ENCODE results near the gene PTH2.
A peak's percentile ranks its signal among the peaks of the same experiment; 100 is the strongest.
"Not testable (repeated sequence)": the region's sequence is repeated elsewhere in the genome, so short reads cannot be mapped to it uniquely, and the experiment has no call there.

Gene PTH2, protein sequence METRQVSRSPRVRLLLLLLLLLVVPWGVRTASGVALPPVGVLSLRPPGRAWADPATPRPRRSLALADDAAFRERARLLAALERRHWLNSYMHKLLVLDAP

GRCh38 chr19:49423071-49423984, at the start of gene PTH2:
PTH2 (minus strand) TSS chr19:49423441; CDS start chr19:49423339, 102 bp downstream.
- DNase-seq, result peak; percentile 37

GRCh38 chr19:49472936-49473335, 49.7 kb upstream of the PTH2 start:
- no peak for DNase-seq

DNA sequence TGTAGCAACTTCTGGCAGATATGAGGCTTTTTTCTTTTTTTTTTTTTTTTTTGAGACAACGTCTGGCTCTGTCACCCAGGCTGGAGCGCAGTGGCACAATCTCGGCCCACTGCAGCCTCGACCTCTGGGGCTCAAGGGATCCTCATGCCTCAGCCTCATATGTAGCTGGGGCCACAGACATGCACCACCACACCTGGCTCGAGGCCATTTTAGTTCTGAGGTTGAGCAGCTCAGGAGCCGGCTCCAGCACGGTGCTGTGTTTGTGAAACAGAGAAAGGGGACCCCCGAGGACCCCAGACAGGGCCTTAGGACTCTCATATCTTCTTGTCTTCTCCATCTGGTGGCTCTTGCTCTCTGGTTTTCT, 47.4 kb upstream of the PTH2 start:
- no peak for DNase-seq

GRCh38 chr19:49469828-49470614, 46.8 kb upstream of the PTH2 start:
- DNase-seq, result no peak

- peak; percentile 88 for DNase-seq
Measured at GRCh38 chr19:49468746-49469447, 45.7 kb upstream of the PTH2 start.

DNA sequence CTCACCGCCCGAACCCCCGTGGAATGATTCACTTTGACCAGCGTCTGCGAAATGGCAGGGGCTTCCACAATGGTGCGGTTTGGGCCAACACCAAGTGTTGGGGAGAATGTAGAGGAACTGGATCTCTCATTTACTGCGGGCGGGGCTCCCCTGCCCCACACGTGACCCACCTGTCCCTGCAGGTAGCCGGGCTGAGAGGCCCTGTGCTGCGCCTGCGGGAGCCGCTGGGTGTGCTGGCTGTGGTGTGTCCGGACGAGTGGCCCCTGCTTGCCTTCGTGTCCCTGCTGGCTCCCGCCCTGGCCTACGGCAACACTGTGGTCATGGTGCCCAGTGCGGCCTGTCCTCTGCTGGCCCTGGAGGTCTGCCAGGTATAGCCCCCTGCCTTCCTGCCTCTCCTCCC, 45.0 kb upstream of the PTH2 start:
- peak; percentile 32 for DNase-seq

DNA sequence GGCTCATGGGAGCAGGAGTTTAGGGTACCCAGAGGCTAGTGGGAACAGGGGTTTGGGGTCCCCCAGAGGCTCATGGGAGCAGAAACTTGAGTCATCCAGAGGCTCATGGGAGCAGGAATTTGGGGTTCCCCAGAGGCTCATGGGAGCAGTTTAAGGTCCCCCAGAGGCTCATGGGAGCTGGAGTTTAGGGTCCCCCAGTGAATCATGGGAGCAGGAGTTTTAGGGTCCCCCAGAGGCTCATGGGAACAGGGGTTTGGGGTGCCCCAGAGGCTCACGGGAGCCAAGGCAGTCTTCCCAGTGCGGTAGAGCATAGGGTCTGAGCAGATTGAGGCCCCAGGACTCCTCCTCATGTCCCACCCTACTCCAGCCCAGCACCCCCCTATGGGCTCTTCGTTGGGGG, 42.1 kb upstream of the PTH2 start:
- DNase-seq, result no peak

- DNase-seq, result no peak
Measured at GRCh38 chr19:49463960-49464740, 40.9 kb upstream of the PTH2 start.

GRCh38 chr19:49462492-49462891, 39.3 kb upstream of the PTH2 start:
- no peak for DNase-seq

DNA sequence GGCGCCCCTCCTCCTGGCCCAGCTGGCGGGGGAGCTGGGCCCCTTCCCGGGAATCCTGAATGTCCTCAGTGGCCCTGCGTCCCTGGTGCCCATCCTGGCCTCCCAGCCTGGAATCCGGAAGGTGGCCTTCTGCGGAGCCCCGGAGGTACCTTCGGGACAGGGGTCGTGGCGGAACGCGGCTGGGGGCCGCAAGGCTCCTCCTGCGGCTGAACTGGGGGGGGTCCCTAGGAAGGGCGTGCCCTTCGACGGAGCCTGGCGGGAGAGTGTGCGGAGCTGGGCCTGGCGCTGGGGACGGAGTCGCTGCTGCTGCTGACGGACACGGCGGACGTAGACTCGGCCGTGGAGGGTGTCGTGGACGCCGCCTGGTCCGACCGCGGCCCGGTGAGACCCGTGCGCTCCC, 38.4 kb upstream of the PTH2 start:
- DNase-seq, result no peak

DNA sequence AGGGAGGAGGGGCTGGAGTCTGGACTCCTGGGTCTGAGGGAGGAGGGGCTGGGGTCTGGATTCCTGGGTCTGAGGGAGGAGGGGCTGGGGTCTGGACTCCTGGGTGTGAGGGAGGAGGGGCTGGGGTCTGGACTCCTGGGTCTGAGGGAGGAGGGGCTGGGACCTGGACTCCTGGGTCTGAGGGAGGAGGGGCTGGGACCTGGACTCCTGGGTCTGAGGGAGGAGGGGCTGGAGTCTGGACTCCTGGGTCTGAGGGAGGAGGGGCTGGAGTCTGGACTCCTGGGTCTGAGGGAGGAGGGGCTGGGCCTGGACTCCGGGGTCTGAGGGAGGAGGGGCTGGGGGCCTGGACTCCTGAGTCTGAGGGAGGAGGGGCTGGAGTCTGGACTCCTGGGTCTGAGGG, 37.9 kb upstream of the PTH2 start:
- DNase-seq, result not testable (repeated sequence)

DNA sequence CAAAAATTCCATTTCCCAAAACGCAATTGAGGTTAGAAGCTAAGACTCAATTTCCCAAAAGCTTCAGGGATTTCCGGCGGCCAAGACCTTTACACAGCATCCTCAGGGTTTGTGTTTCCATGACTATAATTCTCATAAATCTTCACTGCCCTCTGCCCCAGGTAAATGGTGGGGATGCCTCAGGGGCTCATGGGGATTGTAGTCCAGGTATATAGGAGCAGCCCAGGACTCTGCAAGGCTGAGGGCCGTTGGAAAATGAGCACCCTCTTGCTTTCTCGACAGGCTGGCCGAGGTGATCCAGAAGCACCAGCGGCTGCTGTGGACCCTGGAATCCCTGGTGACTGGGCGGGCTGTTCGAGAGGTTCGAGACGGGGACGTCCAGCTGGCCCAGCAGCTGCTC, 36.1 kb upstream of the PTH2 start:
- no peak for DNase-seq

DNA sequence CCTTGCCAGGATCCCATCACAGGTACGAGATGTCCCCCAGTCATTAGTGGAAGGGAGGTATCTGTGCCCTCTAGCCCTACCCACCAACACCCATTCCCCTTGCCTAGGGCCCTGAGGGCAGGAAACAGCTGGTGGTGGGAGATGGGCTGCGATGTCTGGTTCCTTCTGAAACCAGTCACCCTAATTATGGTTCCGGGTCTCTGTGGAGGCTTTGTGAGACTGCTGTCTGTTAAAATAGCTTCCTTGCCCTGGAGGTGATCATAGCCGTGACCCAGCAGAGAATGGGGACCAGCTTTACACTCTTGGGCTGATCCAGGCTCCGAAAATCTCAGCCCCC, 35.3 kb upstream of the PTH2 start:
- no peak for DNase-seq

DNA sequence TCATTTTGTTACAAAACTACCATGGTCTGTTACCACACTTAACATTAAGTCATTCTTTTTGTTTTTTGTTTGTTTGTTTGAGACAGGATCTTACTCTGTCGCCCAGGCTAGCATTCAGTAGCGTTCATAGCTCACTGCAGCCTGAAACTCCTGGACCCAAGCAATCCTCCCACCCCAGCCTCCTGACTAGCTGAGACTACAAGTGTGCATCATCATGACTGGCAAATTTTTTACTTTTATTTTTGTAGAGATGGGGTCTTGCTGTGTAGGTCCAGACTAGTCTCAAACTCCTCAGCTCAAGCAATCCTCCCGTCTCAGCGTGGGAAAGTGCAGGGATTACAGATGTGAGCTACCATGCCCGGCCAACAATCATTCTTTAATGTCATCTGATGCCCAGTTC, 33.1 kb upstream of the PTH2 start:
- no peak for DNase-seq

GRCh38 chr19:49455773-49456172, 32.5 kb upstream of the PTH2 start:
- DNase-seq, result no peak

DNA sequence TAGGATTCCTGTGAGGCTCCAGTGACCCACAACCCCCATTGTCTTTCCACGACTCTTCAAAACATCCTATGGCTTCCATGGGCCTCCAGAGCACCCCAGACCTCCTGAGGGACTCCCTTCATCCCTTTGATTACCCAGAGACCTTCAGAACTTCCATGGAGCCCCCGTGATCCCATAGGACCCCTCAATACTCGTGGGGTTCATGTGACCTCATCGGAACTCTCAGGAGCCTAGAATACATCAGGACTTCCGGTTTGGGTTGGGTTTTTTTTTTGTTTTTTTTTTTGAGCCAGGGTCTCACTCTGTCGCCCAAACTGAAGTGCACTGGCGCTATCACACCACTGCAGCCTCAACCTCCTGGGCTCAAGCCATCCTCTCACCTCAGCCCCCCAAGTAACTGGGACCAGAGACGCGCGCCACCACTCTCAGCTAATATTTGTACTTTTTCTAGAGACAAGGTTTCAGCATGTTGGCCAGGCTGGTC, 30.6 kb upstream of the PTH2 start:
- peak; percentile 37 for DNase-seq

DNA sequence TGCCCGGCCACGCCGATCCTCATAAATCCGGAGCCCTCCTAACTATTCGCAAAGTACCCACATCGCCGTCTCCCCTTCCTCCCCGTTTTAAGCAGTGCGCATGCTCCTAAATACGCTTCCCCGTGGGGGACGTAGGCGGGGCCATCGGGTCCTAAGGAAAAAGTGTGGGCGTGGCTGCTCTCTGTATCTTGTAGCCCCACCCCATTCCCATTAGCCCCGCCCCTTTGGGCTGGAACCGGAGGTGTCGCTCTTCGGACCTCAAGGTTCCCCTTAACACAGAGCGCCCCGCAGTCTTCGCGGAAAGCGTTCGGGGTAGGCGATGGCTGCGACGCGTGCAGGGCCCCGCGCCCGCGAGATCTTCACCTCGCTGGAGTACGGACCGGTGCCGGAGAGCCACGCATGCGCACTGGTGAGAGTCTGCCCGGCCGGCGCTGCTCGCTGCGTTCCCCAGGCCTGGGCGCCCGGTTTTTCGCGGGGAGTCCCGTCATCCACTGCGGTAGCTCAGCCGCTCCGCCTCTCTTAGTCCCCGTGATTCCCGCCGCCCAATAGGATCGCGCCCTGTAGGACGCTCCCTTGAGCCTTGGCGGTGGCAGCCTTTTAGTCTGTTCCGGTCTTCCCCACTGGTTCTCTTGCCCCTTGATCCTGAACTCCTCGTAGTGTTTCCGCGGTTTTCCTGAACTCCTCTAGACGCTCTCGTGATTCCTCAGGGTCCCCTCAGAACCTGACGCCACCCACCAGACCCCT, 29.9 kb upstream of the PTH2 start, which contains the start of gene ALDH16A1:
Gene ALDH16A1 (plus strand): TSS at position 213 of the 744 bp plus-strand sequence. CDS start 107 bp downstream, at position 320.
- DNase-seq, result peak; percentile 96

- DNase-seq, result peak; percentile 99
Measured at GRCh38 chr19:49451430-49452181, 28.4 kb upstream of the PTH2 start, which contains the start of gene PIH1D1. PIH1D1 (minus strand) TSS chr19:49451814; CDS start chr19:49451574, 240 bp downstream.

DNA sequence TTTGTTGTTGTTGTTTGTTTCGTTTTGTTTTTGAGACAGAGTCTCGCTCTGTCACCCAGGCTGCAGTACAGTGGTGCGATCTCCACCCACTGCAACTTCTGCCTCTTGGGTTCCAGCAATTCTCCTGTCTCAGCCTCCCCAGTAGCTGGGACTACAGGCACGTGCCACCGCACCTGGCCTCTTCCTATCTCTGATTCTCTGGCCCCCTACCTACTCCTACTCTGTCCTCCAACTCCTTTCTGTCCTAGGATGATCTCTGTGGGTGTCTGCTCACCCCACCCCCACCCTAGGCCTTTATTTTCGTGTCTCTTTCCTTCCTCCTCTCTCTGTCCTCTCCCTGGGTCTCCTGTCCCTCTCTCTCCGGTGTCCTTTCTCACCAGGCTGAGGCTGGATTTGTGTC, 27.2 kb upstream of the PTH2 start:
- DNase-seq, result no peak

DNA sequence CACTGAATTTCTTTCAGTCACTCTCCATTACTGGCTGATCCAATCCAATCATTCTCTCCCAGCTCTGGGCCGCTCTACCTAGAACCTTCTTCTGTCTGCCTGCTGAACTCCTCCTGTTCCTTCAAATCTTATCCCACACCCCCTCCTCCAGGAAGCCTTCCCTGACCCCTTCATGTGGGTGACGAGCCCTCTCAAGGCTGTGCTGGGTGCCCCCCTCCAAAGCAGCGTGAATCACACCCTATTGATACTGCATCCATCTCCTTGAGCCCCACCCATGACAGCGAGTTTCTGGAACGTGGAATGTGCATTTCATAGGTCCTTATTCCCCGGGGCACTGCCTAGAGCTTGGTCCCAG, 25.2 kb upstream of the PTH2 start:
- DNase-seq, result no peak
